HS-5 (cell line): ENCODE results near the gene MRPS30.
"Not testable (repeated sequence)": the region's sequence is repeated elsewhere in the genome, so short reads cannot be mapped to it uniquely, and the experiment has no call there.

Source experiments
- DNase-seq: peaks from one replicate; pipeline ENCODE4 v3.0.0-alpha.2; 2012; ENCODE audit warnings: low read depth

Gene MRPS30

DNA sequence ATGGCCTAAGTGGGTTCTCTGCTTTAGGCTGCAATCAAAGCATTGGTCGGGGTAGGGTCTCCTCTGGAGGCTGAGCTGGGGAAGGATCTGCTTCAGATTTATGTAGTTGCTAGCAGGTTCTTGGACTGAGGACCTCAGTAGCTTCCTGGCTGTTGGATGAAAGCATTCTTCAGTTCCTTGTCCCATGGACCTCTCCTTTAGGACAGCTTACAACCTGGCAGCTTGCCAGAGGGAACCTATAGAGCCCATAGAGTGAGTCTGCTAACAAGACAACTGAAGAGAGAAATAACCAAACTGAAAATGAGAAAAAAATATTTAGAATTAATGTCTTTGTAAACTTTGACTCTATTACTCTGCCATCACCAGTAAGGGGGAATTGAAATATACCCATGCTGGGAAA is 12.4 kb downstream of the MRPS30 start:
- no peak for DNase-seq

DNA sequence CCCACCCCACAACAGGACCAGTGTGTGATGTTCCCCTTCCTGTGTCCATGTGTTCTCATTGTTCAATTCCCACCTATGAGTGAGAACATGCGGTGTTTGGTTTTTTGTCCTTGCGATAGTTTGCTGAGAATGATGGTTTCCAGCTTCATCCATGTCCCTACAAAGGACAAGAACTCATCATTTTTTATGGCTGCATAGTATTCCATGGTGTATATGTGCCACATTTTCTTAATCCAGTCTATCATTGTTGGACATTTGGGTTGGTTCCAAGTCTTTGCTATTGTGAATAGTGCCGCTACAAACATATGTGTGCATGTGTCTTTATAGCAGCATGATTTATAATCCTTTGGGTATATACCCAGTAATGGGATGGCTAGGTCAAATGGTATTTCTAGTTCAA is 15.9 kb downstream of the MRPS30 start:
- DNase-seq = not testable (repeated sequence)

DNA sequence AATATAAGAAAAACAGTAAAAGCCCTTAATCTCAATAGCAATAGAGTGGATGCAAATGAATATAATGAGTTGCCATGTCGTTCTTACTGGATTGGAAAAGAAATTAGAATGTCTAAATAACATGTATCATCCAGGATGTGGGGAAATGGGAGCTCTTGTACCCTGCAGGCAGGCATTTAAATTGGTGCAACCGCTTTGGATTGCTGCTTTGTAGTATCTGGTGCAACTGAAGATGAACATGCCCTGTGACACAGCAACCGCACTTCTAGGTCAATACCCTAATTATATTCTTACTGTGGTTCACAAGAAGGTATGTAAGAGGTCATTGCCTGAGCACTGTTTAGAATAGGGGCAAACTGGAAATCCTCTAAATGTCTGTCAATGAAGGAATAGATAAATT is 18.9 kb downstream of the MRPS30 start:
- DNase-seq = no peak

DNA sequence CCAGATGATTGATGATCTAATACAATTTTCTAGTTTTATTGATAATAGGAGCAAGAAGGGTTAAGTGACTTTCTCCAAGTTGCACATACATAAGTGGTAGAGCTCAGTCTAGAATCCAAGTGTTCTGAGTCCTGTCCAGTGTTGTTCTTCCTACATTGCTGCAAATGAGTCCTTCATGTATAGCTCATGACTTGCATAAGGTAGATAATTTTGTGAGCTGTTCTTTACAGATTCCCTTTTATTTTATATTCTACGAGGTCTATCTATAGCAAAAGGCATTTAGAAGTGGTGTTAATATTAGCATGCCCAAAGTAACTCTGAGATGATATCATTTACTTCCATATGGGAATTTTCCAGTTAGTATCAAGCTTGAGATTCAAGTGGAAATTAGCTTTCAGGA is 20.0 kb downstream of the MRPS30 start:
- no peak for DNase-seq

DNA sequence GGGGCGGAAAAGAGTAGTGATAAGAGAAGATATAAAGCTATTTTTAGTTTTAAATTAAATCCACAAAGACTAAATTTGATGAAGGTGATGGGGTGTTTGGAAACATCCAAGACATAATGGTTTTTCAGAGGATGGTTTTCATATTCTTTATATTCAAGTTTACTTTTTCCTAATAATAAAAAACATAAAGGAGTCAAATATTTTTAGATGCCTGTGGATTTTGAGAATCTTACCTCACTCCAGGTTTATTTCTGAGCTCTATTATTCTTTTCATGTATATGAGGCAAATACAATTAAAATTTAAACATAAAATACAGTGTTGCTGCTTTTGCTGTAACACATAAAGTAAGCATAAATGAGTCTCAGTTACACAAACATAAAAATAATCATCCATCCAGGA is 22.2 kb downstream of the MRPS30 start:
- no peak for DNase-seq

DNA sequence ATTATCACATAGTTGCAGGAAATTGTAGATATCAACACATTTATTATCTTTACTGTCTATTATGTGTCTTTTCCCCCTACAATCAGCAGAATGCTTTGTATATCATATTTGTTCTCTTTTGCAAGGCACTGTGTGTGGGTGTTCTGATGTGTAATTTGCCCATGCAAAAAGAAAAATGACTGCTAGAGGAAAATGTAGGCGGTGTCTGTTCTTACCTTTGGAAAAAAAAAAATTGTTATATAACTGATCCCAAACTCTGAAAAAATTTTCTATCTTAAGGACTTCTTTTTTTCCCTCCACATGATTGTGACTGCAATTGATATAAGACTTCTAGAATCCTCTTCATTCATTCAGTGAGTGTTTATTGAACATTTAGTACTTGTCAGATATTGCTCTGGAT is 24.5 kb downstream of the MRPS30 start:
- no peak for DNase-seq

DNA sequence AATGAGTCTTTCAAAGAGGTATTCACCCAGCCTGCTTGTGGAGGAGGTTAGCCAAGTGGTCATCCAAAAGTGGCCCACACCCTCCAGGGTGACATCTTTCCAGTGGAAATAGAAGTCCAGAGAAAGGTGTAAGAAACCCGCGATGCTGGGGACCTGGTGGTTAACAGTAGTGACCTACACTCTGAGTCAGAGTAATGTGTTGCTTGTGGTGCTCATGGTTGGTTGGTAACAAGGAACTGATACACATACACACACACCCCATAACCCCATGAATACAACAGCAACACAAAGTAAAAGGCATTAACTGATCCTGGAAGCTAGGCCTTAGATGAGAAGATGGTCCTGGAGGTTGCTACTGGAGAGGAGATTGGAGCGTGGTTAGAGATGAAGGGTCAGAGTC is 26.9 kb downstream of the MRPS30 start:
- DNase-seq = no peak

DNA sequence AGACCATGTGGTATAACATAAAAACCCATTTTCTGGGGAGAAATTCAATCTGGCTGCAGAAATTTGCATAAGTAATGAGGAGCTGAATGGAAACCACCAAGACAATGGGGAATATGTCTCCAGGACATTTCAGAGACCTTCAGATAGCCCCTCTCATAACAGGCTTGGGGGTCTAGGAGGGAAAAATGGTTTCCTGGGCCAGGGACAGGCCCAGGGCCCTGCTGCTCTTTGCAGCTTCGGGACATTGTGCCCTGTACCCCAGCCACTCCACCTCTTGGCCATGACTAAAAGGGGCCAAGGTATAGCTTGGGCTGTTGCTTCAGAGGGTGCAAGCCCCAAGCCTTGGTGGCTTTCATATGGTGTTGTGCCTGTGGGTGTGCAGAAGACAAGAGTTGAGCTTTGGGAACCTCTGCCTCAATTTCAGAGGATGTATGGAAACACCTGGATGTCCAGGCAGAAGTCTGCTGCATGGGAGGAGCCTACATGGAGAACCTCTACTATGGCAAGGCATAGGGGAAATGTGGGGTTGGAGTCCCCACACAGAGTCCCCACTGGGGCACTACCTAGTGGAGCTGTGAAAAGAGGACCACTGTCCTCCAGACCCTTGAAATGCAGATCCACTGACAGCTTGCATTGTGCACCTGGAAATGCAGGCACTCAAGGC is 30.4 kb downstream of the MRPS30 start:
- DNase-seq = no peak

DNA sequence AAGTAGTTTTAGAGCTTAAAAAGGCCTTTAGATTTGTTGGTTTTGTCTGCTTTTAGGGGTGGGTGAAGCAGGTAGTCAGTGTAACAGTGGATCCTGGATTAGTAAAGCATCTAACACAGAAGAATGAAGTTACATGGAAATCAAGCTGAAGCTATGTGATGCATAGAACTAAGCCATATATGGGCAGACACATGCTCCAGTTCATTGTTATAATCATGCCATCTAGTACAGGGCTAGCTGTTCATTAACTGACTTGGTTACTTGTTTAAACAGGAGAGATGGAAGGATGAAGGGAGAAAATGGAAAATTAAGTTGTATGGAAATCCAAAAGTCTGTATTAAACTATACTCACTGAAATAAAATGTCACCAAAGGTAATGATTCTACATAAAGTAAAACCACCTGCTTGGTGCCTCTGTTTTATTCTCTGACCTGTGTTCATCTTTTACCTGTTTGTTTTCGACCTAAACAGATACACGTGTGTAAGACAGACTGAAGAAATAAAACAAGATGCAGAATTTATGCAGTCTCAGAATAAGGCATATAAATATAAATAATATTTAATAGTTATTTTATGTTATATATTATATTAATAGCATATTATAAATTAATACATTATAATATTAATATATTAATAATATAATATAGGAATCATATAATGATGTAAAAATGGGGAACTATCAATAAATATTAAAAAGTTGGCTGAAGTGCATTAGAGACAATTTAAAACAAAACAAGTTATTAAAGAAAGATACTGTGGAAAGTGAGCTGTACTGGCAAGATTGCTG is 33.9 kb downstream of the MRPS30 start:
- DNase-seq = no peak

DNA sequence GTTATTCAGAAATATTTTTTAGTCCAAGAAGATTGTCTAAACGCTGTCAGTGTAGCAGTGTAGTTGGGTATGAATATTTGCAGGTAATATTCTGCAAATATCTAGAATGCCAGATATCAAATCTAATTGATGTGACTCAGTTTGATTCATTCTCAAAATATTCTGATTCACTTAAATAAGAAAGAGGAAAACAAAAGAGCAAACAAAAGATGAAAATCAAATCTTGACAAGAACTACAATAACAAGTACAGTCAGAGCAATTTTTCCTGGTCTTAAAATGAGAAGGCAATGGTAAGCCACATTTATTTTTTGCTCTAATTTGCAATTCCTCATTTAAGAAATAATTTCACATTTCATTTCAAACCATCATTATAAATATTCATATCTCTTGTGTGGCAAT is 36.0 kb downstream of the MRPS30 start:
- no peak for DNase-seq

DNA sequence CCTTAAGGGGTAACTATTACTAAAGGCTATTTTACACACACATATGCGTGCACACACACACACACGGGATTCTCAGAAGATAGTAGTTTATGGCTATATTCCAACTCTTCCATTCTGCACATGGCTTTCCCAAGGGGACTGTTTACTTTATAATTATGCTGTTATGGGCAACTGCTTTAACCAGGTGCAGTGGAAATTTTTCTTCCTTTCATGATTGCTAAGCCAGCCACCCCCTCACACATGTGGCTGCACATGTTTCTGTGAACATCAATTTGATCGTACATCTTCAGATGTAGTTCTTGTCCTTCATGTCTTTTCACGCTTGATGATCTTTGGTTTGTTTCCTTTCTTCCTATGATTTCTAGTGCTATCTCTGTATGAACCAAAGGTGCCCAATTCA is 37.0 kb downstream of the MRPS30 start:
- DNase-seq = no peak

DNA sequence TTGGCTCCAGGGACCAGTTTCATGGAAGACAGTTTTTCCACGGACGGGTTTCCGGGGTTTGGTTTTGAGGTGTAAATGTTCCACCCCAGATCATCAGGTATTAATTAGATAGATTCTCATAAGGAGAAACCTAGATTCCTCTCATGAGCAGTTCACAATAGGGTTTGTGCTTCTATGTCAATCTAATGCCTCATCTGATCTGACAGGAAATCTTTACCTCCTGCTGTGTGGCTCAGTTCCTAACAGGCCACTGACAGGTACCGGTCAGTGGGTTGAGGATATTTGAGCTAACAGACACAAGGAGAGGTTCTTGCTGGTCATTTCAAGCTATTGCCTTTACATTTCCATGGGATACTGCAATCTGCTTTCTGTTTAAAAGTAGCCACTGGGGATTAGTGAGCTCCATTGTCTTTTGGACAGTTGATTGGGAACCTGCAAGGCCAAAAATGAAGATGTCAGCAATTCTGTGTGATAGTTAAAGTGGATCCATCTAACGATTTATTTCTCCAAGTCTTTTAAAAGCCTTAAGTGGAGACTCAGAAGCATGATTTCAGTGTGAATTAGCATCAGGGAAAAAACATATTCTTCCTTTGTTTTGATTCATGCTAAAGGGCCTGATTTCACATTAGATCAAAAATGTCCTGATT is 38.6 kb downstream of the MRPS30 start:
- no peak for DNase-seq

DNA sequence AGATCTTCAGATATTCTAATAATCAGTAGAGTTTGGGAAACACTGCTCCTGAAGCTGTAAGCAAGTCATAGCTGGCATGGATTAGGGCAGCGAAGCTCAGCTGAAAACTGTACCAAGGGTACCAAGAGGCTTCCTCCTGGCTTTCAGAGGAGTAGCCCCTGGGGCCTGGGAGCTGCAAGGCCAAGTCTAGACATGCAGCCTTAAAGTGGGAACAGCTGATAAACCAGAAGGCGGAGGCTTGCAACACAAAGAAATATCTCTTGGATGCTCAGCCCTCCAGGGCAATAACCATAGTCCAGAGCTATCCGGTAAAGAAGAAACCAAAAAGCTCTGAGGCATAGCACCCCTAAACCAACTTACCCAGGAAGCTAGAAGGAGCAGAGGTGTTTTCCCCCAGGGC is 51.5 kb downstream of the MRPS30 start:
- DNase-seq = no peak

DNA sequence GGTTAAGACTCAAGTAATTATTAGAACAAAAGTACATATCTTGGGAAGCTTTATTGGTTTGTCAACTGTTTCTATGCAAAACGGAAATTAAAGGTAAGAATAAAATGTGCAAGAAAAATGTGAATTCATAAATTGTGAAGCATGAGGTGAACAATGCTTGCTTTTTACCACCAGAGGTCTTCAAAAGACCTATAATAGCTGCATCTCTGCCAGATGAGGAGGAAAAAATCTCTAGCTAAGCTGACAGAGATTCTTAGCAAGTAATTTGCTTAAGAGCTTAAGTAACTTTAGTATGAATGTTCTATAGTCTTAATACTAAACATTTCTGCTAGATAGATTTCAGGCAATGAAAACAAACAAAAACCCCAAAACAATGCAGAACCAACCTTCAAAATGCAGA is 54.1 kb downstream of the MRPS30 start:
- DNase-seq = no peak
